CD4-positive, alpha-beta T cell treated with Interleukin-6 for 4 hours (primary cell): ENCODE measurements around the gene MTX2.
"Not testable (repeated sequence)": the region's sequence is repeated elsewhere in the genome, so short reads cannot be mapped to it uniquely, and the experiment has no call there.

Source experiments
- DNase-seq: peaks from one replicate; pipeline ENCODE4 v3.0.0-alpha.2; 2020; ENCODE audit warnings: mixed read lengths

Gene MTX2

GRCh38 chr2:176291809-176292283 lies 22.6 kb downstream of the MTX2 start:
- no peak for DNase-seq

- no peak for DNase-seq
Observed at GRCh38 chr2:176292608-176293007, 23.4 kb downstream of the MTX2 start.

GRCh38 chr2:176293334-176293733 lies 24.1 kb downstream of the MTX2 start:
- DNase-seq, result no peak

- no peak for DNase-seq
Observed at GRCh38 chr2:176297067-176297466, 27.8 kb downstream of the MTX2 start.

- DNase-seq, result no peak
Observed at GRCh38 chr2:176297737-176298136, 28.5 kb downstream of the MTX2 start.

GRCh38 chr2:176306020-176306419 lies 36.8 kb downstream of the MTX2 start:
- DNase-seq, result not testable (repeated sequence)

- no peak for DNase-seq
Observed at GRCh38 chr2:176317199-176317598, 48.0 kb downstream of the MTX2 start.

- no peak for DNase-seq
Observed at GRCh38 chr2:176317623-176318065, 48.4 kb downstream of the MTX2 start.

- no peak for DNase-seq
Observed at GRCh38 chr2:176321916-176322315, 52.7 kb downstream of the MTX2 start.

GRCh38 chr2:176324862-176325261 lies 55.6 kb downstream of the MTX2 start:
- no peak for DNase-seq

- no peak for DNase-seq
Observed at GRCh38 chr2:176325732-176326131, 56.5 kb downstream of the MTX2 start.

GRCh38 chr2:176328149-176328548 lies 58.9 kb downstream of the MTX2 start:
- DNase-seq, result no peak

GRCh38 chr2:176330612-176331011 lies 61.4 kb downstream of the MTX2 start:
- DNase-seq, result no peak

- DNase-seq, result no peak
Observed at GRCh38 chr2:176331646-176332045, 62.4 kb downstream of the MTX2 start.

- no peak for DNase-seq
Observed at GRCh38 chr2:176334729-176335128, 65.5 kb downstream of the MTX2 start.

- DNase-seq, result no peak
Observed at GRCh38 chr2:176338395-176338794, 69.2 kb downstream of the MTX2 start.

- DNase-seq, result no peak
Observed at GRCh38 chr2:176339208-176339607, 70.0 kb downstream of the MTX2 start.

GRCh38 chr2:176356251-176356650 lies 87.0 kb downstream of the MTX2 start:
- DNase-seq, result no peak

- DNase-seq, result no peak
Observed at GRCh38 chr2:176364273-176364977, 95.2 kb downstream of the MTX2 start.

- no peak for DNase-seq
Observed at GRCh38 chr2:176368349-176368748, 99.1 kb downstream of the MTX2 start.

- no peak for DNase-seq
Observed at GRCh38 chr2:176370467-176371171, 101.4 kb downstream of the MTX2 start.

GRCh38 chr2:176373155-176373554 lies 103.9 kb downstream of the MTX2 start:
- DNase-seq, result not testable (repeated sequence)

GRCh38 chr2:176378323-176378722 lies 109.1 kb downstream of the MTX2 start:
- DNase-seq, result no peak

GRCh38 chr2:176380341-176380740 lies 111.1 kb downstream of the MTX2 start:
- no peak for DNase-seq
